ENCODE data around the gene SLC34A1. TPM values are rescaled to one million over a fixed set of nuclear protein-coding genes. Genes with fewer than 3 reads are reported as not detected.
A peak's percentile ranks its signal among the peaks of the same experiment; 100 is the strongest.

SLC34A1 gene
- total and polyA plus RNA-seq, 8 donors: 0.10 TPM; not detected in 7

DNA sequence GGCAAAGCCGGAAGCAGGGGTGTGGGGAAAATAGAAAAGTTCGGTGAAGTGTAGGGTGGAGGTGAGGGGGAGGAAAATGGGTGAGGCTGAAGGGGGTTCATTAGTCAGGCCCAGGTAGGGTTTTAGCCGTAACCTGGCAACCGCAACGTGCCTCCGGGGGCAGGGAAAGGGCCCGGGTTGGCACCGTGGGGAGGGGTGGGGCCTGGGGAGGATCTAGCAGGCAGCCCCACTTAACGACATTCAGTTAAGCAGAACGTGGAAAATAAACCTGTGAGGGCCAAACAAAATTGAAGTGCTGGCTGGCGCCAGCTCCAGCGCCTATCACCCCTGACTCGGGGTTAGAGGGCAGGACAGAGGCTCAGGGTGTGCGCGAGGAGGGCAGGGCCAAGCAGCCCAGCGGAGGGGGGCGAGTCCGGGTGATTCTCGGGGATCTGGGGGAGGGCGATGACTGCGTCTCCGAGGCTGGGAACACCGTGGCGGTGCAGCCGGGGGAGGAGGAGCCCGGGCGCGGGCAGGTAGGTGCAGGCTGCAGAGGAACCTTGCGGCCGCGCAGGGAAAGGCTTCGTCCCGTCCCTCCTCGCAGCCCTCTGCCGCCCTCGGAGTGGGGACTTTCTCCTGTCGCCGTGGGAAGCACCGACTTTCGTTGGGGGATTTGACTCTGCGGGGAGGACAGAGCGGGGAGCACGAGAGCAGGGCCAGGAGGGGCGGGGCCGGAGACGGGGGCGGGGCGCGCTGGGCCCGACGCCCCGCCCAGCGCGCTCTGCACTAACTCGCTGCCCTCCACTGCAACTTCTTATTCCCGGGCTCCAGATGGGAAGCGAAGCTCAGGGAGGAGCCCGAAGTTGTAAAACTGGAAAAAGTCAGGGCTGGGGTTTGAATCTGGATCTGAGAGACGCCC is 21.4 kb upstream of the SLC34A1 start:
- DNase-seq: peak; percentile 78 to 85
- TF ChIP-seq POLR2AphosphoS5 (IDR thresholded peaks at IDR 0.05): no peak
- TF ChIP-seq, protein P1, sequence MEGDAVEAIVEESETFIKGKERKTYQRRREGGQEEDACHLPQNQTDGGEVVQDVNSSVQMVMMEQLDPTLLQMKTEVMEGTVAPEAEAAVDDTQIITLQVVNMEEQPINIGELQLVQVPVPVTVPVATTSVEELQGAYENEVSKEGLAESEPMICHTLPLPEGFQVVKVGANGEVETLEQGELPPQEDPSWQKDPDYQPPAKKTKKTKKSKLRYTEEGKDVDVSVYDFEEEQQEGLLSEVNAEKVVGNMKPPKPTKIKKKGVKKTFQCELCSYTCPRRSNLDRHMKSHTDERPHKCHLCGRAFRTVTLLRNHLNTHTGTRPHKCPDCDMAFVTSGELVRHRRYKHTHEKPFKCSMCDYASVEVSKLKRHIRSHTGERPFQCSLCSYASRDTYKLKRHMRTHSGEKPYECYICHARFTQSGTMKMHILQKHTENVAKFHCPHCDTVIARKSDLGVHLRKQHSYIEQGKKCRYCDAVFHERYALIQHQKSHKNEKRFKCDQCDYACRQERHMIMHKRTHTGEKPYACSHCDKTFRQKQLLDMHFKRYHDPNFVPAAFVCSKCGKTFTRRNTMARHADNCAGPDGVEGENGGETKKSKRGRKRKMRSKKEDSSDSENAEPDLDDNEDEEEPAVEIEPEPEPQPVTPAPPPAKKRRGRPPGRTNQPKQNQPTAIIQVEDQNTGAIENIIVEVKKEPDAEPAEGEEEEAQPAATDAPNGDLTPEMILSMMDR (IDR thresholded peaks at IDR 0.05): no peak
- TF ChIP-seq EP300 (IDR thresholded peaks at IDR 0.05): no peak
- no peak for TF ChIP-seq POLR2A (IDR thresholded peaks at IDR 0.05)
- H3K27me3 ChIP-seq: no peaks in the 10 kb centered on the region
- WGBS, 5 donors: 3 to 11% (median 6%) methylated on average over 31 to 59 of the region's 59 CpGs
- H3K4me3 ChIP-seq: peak overlapping the region; percentile 49 to 55 (median 52)
- H3K36me3 ChIP-seq: peaks cover 0 to 5% (median 0%) of the 10 kb centered on the region in 4 donors
- intact Hi-C loops (cut with DNase I; ENCODE audit: low total_unique reads): no loop called here
- peaks cover 44 to 97% (median 67%) of the 10 kb centered on the region in 4 donors for H3K4me1 ChIP-seq
- H3K27ac ChIP-seq: peak overlapping the region; percentile 72 to 79 (median 74)
- H3K9me3 ChIP-seq: no peaks in the 10 kb centered on the region

DNA sequence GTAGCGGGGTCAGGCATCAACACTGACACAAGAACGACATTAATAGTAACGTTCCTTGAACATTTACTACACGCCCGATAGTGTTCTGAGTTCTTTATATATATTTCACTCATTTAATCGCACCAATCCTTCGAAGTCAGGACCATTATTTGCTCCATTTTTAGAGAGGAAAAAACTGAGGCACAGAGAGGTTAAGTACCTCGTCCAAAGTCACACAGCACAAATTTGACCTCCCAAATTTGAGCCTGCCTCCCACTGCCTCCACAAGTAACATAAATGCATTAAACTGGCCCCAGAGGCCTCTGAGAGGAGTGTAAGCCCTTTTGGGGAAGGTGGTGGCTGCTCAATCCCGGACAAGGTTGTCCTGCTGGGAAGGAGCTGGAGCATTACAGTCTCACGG is 20.7 kb upstream of the SLC34A1 start:
- Histone ChIP-seq H3K9me3 (no peaks in the 10 kb centered on the region), H3K4me1 (peaks cover 46 to 97% (median 66%) of the 10 kb centered on the region in 4 donors), H3K4me3 (peak overlapping the region; percentile 49 to 55 (median 52)), H3K36me3 (peaks cover 0 to 9% (median 0%) of the 10 kb centered on the region in 4 donors), H3K27ac (peak overlapping the region in 3 of 5 donors; percentile 72 to 79 (median 76)), H3K27me3 (no peaks in the 10 kb centered on the region)
- intact Hi-C loops (cut with DNase I; ENCODE audit: low total_unique reads): no loop called here
- DNase-seq: peak in 1 of 2 donors; percentile 1
- WGBS, 5 donors: 35 to 46% (median 38%) methylated on average over 10 of the region's 10 CpGs
- TF ChIP-seq POLR2A (IDR thresholded peaks at IDR 0.05) (no peak), EP300 (IDR thresholded peaks at IDR 0.05) (no peak), POLR2AphosphoS5 (IDR thresholded peaks at IDR 0.05) (no peak)
- TF ChIP-seq, protein P1 (IDR thresholded peaks at IDR 0.05): no peak

DNA sequence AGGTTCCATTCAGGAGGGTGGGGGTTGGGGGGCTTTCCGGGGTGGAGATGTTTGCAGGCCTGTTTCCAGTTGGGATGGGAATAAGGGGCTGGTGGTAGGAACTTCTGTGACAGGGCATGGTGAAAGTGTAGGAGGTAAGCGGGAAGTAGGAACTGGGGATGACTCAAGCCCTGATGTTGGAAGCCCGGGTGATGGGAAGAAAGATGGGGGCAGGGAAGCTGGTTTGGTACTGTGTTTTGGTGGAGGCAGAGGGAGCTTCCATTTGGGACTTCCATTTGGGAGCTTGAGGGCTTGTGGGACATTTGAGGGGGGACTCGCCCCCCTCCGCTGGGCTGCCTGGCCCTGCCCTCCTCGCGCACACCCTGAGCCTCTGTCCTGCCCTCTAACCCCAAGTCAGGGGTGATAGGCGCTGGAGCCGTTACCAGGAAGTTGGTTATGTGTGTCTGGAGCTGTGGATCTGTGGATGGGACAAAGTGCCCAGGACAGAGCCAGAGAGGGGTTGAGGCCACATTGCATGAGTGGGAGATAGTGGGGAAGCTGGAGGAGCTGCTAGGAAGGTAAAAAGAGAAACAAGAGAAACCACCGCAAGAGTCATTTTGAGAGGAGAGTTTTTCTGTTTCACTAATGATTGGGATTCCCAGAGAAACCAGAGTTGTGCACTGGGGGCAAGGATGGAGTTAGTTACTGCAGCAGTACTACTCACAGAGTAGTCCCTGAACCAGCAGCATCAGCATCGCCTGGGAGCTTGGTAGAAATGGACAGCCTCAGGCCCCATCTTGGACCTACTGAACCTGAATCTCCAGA is 19.9 kb upstream of the SLC34A1 start:
- TF ChIP-seq POLR2AphosphoS5 (IDR thresholded peaks at IDR 0.05): no peak
- no peak for TF ChIP-seq EP300 (IDR thresholded peaks at IDR 0.05)
- TF ChIP-seq POLR2A (IDR thresholded peaks at IDR 0.05): no peak
- peak in 1 of 2 donors; percentile 6 for DNase-seq
- Histone ChIP-seq H3K27ac (no peak overlapping the region), H3K27me3 (no peaks in the 10 kb centered on the region), H3K4me3 (no peak overlapping the region), H3K36me3 (peaks cover 0 to 9% (median 0%) of the 10 kb centered on the region in 4 donors), H3K4me1 (peaks cover 46 to 95% (median 66%) of the 10 kb centered on the region in 4 donors), H3K9me3 (no peaks in the 10 kb centered on the region)
- intact Hi-C loops (cut with DNase I; ENCODE audit: low total_unique reads): no loop called here
- WGBS, 5 donors: 75 to 84% (median 78%) methylated on average over 11 of the region's 11 CpGs

DNA sequence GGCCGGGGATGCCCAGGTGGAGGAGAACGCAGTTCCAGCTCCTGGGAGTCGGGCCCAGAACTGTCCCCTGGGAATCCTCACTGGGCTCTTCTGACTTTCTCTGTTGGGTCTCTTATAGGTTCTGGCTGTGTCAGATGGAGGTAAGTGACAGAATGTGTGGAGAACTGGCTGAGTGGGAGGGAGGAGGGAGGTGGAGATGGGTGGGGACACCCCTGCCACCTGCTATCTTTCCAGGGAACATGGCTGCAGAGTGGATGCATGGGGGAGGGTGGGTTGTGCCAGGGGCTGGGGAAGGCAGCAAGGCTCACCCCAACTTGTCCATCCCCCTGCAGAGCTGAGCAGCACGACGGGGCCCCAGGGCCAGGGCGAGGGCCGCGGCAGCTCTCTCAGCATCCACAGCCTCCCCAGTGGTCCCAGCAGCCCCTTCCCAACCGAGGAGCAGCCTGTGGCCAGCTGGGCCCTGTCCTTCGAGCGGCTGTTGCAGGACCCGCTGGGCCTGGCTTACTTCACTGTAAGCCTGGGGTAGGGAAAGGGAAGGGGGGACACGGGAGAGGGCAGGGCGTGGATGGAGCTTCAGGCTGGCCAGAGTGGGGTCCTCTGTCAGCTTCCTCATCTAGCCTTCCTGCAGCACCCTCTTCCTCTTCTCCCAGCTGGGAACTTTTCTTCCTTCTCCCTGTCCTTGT is 18.2 kb upstream of the SLC34A1 start:
- no peak for DNase-seq
- H3K36me3 ChIP-seq: peaks cover 0 to 9% (median 0%) of the 10 kb centered on the region in 4 donors
- intact Hi-C loops (cut with DNase I; ENCODE audit: low total_unique reads): no loop called here
- H3K4me1 ChIP-seq: peaks cover 59 to 95% (median 74%) of the 10 kb centered on the region in 4 donors
- H3K9me3 ChIP-seq: no peaks in the 10 kb centered on the region
- WGBS, 5 donors: 67 to 85% (median 83%) methylated on average over 9 to 14 of the region's 14 CpGs
- TF ChIP-seq, protein P1 (IDR thresholded peaks at IDR 0.05): no peak
- TF ChIP-seq EP300 (IDR thresholded peaks at IDR 0.05) (no peak), POLR2AphosphoS5 (IDR thresholded peaks at IDR 0.05) (no peak), POLR2A (IDR thresholded peaks at IDR 0.05) (no peak)
- peak overlapping the region in 1 of 4 donors; percentile 45 for H3K4me3 ChIP-seq
- H3K27ac ChIP-seq: peak overlapping the region; percentile 83 to 92 (median 89)
- H3K27me3 ChIP-seq: no peaks in the 10 kb centered on the region

Data from stomach (tissue), 9 donors.